B cell (primary cell): ENCODE data around the gene PRRT4.

ENCODE experiments used
- CTCF ChIP-seq: fragments of 200-600 bp; IDR thresholded peaks from one replicate; pipeline ENCODE4 v1.8.0; 2022; ENCODE audit warnings: antibody characterized with exemption, mild to moderate bottlenecking
- EZH2 ChIP-seq: IDR thresholded peaks from 2 replicates; pipeline ENCODE4 v1.6.1; 2012; ENCODE audit warnings: borderline replicate concordance, low read depth, mild to moderate bottlenecking, moderate library complexity, low read length; ENCODE audit not compliant: insufficient read depth, poor library complexity, severe bottlenecking

GRCh38 chr7:128407751-128408708 is 46.5 kb upstream of the PRRT4 start:
- TF ChIP-seq EZH2 (no peak), CTCF (no peak)
